ENCODE measurements around the gene STS. TPM values are rescaled to one million over a fixed set of nuclear protein-coding genes. Genes with fewer than 3 reads are reported as not detected.
"Not testable (repeated sequence)": the region's sequence is repeated elsewhere in the genome, so short reads cannot be mapped to it uniquely, and the experiment has no call there.

The STS gene
- total RNA-seq, 1 experiment from 2014 or later, result 70.0 TPM

DNA sequence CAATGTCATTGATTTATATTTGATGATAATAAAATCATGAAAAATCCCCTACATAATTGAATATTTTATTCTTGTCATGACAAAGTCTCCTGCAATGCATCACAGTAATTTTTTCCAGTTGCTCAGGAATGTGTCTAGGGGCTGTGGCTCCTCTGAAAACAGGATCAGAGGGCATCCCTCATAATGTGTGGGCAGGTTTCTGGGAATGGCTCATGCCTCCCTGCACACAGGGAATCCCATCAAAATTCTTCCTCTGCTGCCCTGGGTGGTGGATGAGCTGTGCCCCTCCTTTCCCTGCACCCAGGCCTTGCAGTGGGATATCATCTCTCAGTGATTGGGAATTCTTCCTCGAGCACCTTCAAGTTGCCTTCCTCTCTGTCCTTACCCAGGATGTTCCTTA is 20.9 kb downstream of the STS start:
- BruUV-seq (replicated peaks), result no TSS peak
- POLR2A ChIA-PET, result no interaction called here
- H3K4me3 Mint-ChIP-seq (ENCODE audit: unreplicated experiment), result no peak overlapping the region

DNA sequence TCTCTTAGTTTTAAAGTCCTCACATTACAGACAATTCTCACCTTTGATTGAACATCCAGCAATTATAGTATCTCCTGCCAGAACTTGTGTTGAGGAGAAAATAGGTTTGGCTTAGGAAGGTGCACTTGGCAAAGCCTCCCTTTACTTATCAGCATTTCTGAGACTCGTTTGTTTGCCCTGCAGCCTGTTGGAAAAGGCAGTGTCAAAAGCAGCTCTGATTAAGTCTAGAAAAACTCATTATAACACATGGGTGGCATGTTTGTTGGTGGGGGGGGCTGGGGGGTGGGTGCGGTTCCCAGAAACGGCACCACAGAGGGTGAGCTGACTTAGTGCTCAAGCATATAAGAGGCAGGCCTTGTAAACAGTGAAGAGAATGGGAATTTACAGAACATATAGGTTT is 22.1 kb downstream of the STS start:
- TF ChIP-seq, protein P1, sequence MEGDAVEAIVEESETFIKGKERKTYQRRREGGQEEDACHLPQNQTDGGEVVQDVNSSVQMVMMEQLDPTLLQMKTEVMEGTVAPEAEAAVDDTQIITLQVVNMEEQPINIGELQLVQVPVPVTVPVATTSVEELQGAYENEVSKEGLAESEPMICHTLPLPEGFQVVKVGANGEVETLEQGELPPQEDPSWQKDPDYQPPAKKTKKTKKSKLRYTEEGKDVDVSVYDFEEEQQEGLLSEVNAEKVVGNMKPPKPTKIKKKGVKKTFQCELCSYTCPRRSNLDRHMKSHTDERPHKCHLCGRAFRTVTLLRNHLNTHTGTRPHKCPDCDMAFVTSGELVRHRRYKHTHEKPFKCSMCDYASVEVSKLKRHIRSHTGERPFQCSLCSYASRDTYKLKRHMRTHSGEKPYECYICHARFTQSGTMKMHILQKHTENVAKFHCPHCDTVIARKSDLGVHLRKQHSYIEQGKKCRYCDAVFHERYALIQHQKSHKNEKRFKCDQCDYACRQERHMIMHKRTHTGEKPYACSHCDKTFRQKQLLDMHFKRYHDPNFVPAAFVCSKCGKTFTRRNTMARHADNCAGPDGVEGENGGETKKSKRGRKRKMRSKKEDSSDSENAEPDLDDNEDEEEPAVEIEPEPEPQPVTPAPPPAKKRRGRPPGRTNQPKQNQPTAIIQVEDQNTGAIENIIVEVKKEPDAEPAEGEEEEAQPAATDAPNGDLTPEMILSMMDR (IDR thresholded peaks at IDR 0.05; ENCODE audit: insufficient read depth in 1 of 2, low read depth in 1 of 2, low read length in 1 of 2, severe bottlenecking in 1 of 2, unreplicated experiment in 1 of 2), result no peak
- no peaks in the 10 kb centered on the region for H3K4me1 Mint-ChIP-seq (ENCODE audit: low read depth, unreplicated experiment)
- intact Hi-C loops (cut with micrococcal nuclease; ENCODE audit: unreplicated experiment), result no loop called here
- H3K36me3 Mint-ChIP-seq (ENCODE audit: insufficient read depth, unreplicated experiment), result peaks cover 9% of the 10 kb centered on the region
- POLR2A ChIA-PET, result no interaction called here
- H3K4me1 ChIP-seq, result no peaks in the 10 kb centered on the region
- H3K27ac Mint-ChIP-seq (ENCODE audit: unreplicated experiment), result no peak overlapping the region
- H3K4me3 ChIP-seq (ENCODE audit: low read depth, low read length), result no peak overlapping the region
- BruUV-seq (replicated peaks), result no TSS peak
- H3K36me3 ChIP-seq (ENCODE audit: control insufficient read depth, insufficient read depth, low read length), result no peaks in the 10 kb centered on the region
- no peaks in the 10 kb centered on the region for H3K27me3 Mint-ChIP-seq (ENCODE audit: insufficient read depth, unreplicated experiment)
- CTCF ChIA-PET, result no interaction called here
- H3K27me3 ChIP-seq (replicated peaks; ENCODE audit: control insufficient read depth, insufficient read depth, low read length), result no peaks in the 10 kb centered on the region
- no peak for DNase-seq
- no peaks in the 10 kb centered on the region for H3K9me3 ChIP-seq
- H3K4me3 Mint-ChIP-seq (ENCODE audit: unreplicated experiment), result no peak overlapping the region
- H3K9me3 Mint-ChIP-seq (ENCODE audit: unreplicated experiment), result no peaks in the 10 kb centered on the region

More for the DNA sequence above, 20.9 kb downstream of the STS start:
- Histone ChIP-seq H3K4me1 (no peaks in the 10 kb centered on the region), H3K9me3 (no peaks in the 10 kb centered on the region), H3K36me3 (ENCODE audit: control insufficient read depth, insufficient read depth, low read length) (no peaks in the 10 kb centered on the region), H3K4me3 (ENCODE audit: low read depth, low read length) (no peak overlapping the region), H3K27me3 (replicated peaks; ENCODE audit: control insufficient read depth, insufficient read depth, low read length) (no peaks in the 10 kb centered on the region)
- intact Hi-C loops (cut with micrococcal nuclease; ENCODE audit: unreplicated experiment), result no loop called here
- DNase-seq, result no peak
- Mint-ChIP-seq H3K27ac (ENCODE audit: unreplicated experiment) (no peak overlapping the region), H3K27me3 (ENCODE audit: insufficient read depth, unreplicated experiment) (no peaks in the 10 kb centered on the region), H3K4me1 (ENCODE audit: low read depth, unreplicated experiment) (no peaks in the 10 kb centered on the region), H3K36me3 (ENCODE audit: insufficient read depth, unreplicated experiment) (peaks cover 9% of the 10 kb centered on the region), H3K9me3 (ENCODE audit: unreplicated experiment) (no peaks in the 10 kb centered on the region)
- TF ChIP-seq, protein P1 (IDR thresholded peaks at IDR 0.05; ENCODE audit: insufficient read depth in 1 of 2, low read depth in 1 of 2, low read length in 1 of 2, severe bottlenecking in 1 of 2, unreplicated experiment in 1 of 2), result no peak
- CTCF ChIA-PET, result no interaction called here

DNA sequence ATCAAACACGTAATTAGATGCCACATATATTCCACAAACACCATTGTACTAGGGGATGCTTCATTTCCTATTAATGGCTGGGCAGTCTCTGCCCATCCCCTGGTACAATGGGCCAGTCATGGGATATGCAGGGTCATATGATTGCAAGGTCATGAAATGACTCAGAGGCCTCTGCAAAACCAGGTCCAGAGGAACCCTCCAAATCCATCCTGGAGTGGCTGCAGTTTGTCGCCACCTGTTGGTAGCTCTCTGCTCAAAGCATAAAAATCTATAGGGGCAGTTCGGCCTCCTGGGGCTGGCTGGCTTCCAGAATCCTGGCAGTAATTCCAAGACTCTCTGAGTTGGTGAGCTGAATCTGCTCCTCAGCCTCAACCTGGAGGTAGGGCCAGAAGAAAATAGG is 23.4 kb downstream of the STS start:
- Histone ChIP-seq H3K27me3 (replicated peaks; ENCODE audit: control insufficient read depth, insufficient read depth, low read length) (no peaks in the 10 kb centered on the region), H3K9me3 (no peaks in the 10 kb centered on the region), H3K36me3 (ENCODE audit: control insufficient read depth, insufficient read depth, low read length) (no peaks in the 10 kb centered on the region), H3K4me1 (no peaks in the 10 kb centered on the region), H3K4me3 (ENCODE audit: low read depth, low read length) (no peak overlapping the region)
- ChIA-PET CTCF (no interaction called here), POLR2A (no interaction called here)
- H3K9me3 Mint-ChIP-seq (ENCODE audit: unreplicated experiment), result no peaks in the 10 kb centered on the region
- H3K4me3 Mint-ChIP-seq (ENCODE audit: unreplicated experiment), result no peak overlapping the region
- H3K27me3 Mint-ChIP-seq (ENCODE audit: insufficient read depth, unreplicated experiment), result no peaks in the 10 kb centered on the region
- H3K4me1 Mint-ChIP-seq (ENCODE audit: low read depth, unreplicated experiment), result no peaks in the 10 kb centered on the region
- no TSS peak for BruUV-seq (replicated peaks)
- peaks cover 9% of the 10 kb centered on the region for H3K36me3 Mint-ChIP-seq (ENCODE audit: insufficient read depth, unreplicated experiment)
- H3K27ac Mint-ChIP-seq (ENCODE audit: unreplicated experiment), result no peak overlapping the region
- intact Hi-C loops (cut with micrococcal nuclease; ENCODE audit: unreplicated experiment), result loop anchor here (1.0 kb wide), 1 partner anchor 39 kb away; no protein-coding TSS in a partner anchor
- TF ChIP-seq, protein P1 (IDR thresholded peaks at IDR 0.05; ENCODE audit: insufficient read depth in 1 of 2, low read depth in 1 of 2, low read length in 1 of 2, severe bottlenecking in 1 of 2, unreplicated experiment in 1 of 2), result peak; percentile 18 to 20
- peak; percentile 42 to 44 for DNase-seq

DNA sequence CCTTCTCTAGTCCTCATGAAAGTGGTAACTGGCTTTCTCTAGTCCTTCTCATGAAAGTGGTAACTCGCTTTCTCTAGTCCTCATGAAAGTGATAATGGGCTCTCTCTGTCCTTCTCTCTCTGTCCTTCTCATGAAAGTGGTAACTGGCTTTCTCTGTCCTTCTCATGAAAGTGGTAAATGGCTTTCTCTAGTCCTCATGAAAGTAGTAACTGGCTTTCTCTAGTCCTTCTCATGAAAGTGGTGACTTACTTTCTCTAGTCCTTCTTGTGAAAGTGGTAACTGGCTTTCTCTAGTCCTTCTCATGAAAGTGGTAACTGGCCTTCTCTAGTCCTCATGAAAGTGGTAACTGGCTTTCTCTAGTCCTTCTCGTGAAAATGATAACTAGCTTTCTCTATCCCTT is 31.3 kb downstream of the STS start:
- H3K9me3 Mint-ChIP-seq (ENCODE audit: unreplicated experiment); H3K36me3 Mint-ChIP-seq (ENCODE audit: insufficient read depth, unreplicated experiment); DNase-seq; intact Hi-C loops (cut with micrococcal nuclease; ENCODE audit: unreplicated experiment); H3K9me3 ChIP-seq; H3K4me3 Mint-ChIP-seq (ENCODE audit: unreplicated experiment); H3K36me3 ChIP-seq (ENCODE audit: control insufficient read depth, insufficient read depth, low read length); BruUV-seq (replicated peaks); H3K27ac Mint-ChIP-seq (ENCODE audit: unreplicated experiment); CTCF ChIA-PET; H3K4me3 ChIP-seq (ENCODE audit: low read depth, low read length); H3K4me1 Mint-ChIP-seq (ENCODE audit: low read depth, unreplicated experiment); POLR2A ChIA-PET; H3K4me1 ChIP-seq; H3K27me3 Mint-ChIP-seq (ENCODE audit: insufficient read depth, unreplicated experiment); H3K27me3 ChIP-seq (replicated peaks; ENCODE audit: control insufficient read depth, insufficient read depth, low read length): not testable (repeated sequence)
